GM18520 (cell line): ENCODE data around the gene DYRK3.

ENCODE experiments used
- ATAC-seq: cut with Tn5 transposase; IDR thresholded peaks from one replicate; pipeline ENCODE4 v1.9.1; 2021; ENCODE audit not compliant: unreplicated experiment

The DYRK3 gene

DNA sequence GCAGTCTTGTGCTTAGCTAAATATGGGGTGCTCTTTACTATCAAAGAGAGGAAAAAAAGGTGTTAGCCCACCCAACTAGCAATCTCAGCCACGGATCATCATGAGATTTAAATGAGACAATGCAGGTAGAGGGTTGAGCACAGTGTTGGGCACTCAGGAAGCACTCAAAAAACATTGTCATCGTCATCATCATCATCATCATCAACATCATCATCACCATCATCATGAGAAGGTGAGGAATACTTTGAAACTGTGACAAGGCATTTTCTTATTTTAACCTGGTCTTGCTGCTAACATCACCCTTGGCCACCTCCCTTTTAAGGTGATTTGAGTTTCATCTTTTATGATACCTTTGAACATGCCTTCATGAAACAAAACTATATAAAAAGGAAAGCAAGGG lies 46.0 kb downstream of the DYRK3 start:
- no peak for ATAC-seq

DNA sequence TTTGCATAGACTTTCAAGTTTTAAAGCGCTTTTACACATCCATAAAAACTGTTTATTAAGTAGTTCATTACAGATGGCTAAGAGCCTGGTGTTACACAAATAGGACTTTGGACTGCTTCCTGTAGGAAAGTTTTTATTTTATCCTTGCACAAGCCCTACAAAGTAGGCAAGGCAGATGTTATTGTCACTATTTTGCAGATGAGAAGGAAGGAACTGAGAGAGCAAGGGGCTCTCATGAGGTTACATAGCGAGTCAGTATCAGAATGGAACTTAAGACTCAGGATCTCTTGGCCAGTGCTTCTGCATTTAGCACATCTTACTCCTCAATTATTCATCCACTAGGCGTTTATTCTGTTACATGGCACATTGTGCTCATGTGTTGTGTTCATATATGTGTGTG lies 46.8 kb downstream of the DYRK3 start:
- no peak for ATAC-seq

DNA sequence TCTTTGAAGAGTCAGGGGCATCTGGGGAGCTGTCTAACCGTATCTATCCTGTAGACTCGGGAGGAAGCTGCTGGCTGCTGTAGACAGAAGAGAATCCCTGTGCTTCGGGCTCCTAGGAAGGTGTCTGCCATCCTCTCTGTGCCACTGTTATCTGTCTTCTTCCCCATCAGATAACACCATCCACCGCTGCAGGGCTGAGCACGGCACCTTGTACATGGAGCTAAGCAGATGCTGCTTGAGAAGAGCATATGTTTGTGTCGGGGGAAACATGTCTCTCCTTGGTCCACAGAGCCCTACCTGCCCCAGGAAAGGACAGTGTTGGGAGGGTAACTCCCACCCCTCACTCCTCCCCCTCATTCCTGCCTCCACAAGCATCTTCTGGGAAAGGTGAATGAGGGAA lies 48.0 kb downstream of the DYRK3 start:
- ATAC-seq, result no peak

DNA sequence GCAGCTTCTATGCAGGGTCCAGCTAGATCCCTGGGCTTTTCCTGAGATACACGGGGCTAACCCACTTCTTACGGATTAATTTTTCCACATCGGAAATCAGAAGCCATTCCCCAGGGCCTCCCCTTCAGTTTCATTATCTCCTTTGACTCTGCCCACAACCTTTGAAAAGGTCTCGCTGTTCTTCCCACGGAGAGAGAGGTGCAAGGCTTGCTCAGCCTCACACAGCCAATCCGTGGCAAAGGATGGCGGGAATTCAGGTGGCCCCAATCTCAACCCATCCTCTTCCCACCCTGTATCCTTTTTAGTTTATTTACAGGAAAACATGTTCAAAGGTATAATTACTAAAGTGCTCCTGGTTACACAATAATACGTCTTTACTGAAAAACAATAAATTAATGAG lies 48.7 kb downstream of the DYRK3 start:
- ATAC-seq, result no peak

DNA sequence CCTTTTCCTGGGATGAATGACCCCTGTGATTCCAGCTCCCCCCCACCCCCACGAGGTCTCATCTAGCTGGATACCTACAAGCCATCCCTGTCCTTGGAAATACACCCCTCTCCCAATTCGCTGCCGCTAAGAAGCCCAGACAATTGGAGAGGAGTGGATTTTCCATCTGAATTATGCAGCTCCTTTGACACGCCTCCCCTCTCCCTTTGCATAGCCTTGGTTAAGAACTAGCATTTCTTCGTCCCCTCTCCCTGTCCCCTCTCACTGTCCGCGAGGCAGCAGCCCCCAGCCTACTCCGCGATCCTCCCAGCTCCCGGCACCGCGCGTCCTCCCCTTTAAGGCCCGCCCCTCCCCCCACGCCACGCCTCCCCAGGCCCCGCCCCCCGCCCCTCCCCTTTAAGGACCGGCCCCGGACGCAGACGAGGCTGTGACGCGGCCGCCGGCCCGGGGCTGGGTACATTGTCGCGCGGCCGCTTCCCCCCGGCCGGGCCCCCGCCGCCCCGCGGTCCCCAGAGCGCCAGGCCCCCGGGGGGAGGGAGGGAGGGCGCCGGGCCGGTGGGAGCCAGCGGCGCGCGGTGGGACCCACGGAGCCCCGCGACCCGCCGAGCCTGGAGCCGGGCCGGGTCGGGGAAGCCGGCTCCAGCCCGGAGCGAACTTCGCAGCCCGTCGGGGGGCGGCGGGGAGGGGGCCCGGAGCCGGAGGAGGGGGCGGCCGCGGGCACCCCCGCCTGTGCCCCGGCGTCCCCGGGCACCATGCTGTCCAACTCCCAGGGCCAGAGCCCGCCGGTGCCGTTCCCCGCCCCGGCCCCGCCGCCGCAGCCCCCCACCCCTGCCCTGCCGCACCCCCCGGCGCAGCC lies 49.4 kb downstream of the DYRK3 start, which contains the start of gene MAPKAPK2:
Gene MAPKAPK2 (plus strand): TSS at position 428 of the 856 bp plus-strand sequence. CDS start 325 bp downstream, at position 753.
- ATAC-seq, result no peak

DNA sequence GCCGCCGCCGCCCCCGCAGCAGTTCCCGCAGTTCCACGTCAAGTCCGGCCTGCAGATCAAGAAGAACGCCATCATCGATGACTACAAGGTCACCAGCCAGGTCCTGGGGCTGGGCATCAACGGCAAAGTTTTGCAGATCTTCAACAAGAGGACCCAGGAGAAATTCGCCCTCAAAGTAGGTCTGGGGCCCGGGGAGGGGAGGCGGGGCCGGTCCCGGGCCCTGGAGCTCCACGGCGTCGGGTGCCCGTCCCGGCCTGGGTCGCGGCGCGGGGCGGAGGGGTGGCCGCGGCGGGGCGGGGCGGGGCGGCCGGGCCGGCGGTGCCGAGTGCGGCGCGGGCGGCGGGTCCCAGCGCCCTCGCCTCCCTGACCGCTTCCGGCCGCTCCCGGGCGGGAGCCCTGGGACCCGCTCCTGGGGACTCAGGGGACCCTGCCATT lies 50.0 kb downstream of the DYRK3 start:
- no peak for ATAC-seq

DNA sequence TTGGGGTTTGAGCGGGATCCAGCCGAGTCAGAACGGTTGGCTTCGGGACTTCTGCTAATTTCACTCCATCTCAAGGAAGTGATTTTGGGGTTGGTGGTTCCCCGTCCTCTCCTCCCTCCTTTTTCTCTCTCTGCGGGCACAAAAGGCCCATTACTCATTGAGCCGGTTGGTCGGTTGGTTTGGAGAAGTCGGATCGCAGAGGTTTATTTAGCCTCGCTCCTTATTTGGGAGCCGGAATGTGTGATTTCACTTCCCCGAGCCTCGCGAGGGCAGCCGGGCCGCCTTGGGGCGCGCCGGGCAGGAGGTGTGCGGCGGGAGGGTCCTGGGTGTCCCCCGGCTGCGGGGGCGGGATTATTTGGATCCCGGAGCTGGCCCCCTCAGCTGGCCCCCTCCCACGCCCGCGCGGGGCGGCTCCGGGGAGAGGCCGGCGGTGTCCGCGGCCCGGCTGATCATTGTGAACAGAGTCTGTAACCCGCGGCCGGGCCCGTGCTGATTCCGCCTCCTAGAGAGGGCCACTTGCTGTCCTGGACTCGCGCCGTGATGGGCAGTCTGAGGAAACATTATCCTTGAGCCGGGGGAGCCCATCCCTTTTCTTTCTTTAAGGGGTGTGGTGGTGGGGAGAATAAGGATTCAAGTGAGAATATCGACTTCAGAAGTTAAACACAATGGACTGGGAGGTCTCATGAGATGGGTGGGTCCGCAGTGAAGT lies 50.6 kb downstream of the DYRK3 start:
- no peak for ATAC-seq

DNA sequence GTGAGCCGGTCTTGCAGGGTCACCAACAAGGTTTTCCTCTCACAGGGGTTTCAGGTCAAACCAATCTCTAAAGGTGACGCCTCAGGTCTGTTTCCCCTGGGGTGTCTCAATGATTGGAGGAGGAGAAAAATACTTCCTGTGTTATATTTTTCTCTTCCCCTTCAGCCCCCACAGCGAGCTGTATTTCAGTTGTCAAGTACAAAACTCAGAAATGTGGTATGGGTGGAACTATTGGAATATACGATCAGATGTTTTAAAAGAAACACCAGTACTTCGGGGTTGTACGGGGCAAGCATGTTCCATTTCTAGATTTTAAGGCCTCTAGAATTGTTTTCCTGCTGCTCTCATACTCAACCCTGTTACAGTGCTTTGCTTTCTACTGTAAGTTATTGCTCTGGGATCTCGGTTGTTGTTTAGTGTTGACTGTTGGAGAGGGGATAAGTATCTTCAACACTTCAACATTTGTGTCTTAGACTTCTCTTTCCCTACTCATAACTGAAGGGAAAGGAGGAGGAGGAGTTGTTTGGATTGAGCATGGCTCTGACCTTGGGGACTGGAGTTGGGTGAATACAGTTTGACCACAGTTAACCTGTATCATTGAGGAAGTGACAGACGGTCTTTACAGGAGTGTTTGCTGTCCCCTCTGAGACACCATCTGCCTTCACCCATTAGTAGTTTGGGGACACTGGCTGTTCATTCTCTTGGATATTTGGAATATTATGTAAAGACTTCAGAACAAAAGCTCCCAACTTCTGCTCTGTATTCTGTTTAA lies 51.3 kb downstream of the DYRK3 start:
- no peak for ATAC-seq

DNA sequence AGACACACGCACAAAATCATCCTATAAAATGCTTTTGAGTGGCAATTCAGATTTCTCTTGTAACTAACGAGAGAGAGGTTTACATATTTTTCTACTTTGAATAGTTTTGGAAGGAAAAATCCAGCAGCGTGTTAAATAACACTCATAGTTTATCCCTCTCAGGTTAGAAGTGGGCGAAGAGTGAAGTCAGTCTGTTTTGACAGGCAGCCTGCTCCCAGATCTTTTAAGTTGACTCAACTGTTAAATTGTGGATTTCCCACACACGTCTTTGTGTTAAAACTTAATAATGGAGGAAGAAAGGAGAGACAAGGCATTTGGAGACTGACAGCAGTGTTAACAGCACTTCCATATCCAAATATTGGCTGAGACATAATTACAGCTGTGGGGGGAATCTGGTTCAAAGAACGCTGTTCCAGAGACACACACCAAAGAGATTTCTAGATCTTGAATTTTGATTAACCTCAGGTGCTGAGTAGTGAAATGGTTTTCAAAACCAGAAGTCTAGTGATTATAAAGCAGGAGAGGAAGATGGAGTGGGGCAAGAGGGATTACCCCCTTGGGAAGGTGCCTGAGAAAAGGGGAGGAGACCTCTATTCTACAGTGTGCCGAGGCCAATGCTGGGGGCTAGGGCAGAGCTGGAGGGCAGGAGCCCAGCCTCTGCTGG lies 52.0 kb downstream of the DYRK3 start:
- no peak for ATAC-seq

DNA sequence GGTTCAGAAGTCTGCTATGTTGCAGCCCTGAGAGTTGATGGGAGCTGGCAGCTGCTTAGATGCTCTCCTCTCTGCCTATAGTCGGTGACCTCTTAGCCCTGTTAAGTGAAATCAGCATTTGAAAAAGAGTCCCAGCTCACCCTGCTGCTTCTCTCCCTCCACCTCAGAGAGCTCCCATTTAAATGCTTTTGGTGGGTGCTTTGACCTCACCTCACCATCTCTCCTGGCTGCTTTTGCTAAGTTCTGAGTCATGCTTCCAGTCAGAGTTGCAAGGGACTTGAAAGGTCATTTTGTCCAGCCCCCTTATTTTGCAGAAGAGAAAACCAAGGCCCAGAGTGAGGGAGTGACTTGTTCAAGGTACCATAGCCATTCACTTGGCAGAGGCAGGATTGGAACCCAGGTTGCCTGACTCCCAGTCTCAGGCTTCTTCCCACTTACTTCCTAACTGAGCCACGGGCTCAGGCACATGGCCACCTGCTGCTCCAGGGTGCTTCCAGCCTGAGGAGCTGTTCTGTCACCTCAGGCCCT lies 52.6 kb downstream of the DYRK3 start:
- no peak for ATAC-seq

DNA sequence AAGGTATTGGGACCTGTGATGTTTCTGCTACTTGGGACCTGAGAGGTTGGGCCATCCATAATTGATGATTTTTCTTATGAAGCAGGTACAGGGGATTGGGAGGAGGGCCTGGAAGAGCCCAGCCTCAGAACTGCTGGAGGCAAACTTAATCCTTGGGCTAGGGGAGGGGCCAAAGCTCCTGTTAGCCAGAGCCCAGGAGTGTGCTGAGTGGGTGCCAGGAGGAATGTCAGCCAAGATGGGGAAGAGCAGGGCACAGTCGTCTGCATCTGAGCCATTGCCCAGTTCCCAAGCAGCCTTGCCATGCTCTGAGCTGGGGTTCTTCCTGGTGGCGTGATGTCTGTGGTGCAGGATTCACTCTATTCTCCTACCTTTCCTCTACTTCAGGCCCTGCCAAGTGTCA lies 55.2 kb downstream of the DYRK3 start:
- ATAC-seq, result no peak

DNA sequence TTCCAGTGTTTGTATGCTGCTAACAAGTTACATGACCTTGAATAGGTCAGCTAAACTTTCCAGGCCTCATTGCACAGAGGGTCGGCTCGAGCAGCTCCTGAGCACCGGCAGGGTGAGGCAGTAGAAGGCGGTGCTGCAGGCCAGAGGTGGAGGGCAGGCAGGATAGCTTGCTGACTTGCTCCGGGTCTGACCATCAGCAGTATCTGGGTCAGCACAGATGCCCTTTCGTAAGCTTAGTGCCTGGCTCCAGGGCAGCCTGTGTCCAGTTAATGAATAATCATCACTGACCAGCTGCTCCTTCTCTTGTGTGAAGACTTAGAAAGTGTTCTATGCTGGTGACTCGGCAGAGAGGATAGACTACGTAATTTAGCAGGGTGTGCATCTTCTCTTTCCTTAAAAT lies 56.3 kb downstream of the DYRK3 start:
- ATAC-seq, result no peak

DNA sequence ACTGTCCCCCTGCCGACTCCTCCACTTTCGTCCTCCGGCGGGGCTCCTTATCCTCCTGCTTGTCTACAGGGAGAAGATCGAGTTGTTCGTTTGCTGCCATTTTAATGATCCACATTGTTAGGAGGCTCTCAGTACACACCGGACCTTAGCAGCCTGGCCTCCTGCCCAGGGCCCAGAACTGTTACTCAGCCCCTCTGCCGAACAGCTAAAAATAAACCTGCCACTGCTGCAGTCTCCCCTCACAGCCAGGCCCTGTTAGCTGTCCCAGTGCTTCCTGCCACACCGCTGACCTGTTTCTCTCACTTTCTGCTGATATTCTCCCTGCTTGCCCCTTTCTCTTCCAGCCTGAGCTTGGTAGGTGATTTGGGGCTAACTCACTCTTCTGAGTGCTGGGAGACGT lies 57.7 kb downstream of the DYRK3 start:
- no peak for ATAC-seq

DNA sequence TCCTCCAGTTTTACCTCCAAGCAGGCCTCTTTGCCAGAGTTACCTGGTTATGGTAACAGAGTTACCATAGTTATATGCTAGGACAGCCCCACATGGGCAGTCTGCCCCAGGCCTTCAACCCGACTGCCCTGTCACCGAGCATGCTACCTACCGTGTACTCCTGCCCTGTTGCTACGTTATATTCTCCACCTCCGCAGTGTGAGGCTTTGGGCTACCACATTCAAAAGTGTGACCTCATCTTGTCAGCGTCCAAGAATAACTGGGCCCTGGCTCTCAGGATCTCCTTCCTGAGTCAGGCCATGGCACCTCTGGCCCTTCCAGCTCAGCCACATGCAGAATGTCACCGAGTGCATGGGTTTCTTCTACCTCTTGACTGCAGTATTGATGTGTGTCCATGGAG lies 58.3 kb downstream of the DYRK3 start:
- no peak for ATAC-seq

DNA sequence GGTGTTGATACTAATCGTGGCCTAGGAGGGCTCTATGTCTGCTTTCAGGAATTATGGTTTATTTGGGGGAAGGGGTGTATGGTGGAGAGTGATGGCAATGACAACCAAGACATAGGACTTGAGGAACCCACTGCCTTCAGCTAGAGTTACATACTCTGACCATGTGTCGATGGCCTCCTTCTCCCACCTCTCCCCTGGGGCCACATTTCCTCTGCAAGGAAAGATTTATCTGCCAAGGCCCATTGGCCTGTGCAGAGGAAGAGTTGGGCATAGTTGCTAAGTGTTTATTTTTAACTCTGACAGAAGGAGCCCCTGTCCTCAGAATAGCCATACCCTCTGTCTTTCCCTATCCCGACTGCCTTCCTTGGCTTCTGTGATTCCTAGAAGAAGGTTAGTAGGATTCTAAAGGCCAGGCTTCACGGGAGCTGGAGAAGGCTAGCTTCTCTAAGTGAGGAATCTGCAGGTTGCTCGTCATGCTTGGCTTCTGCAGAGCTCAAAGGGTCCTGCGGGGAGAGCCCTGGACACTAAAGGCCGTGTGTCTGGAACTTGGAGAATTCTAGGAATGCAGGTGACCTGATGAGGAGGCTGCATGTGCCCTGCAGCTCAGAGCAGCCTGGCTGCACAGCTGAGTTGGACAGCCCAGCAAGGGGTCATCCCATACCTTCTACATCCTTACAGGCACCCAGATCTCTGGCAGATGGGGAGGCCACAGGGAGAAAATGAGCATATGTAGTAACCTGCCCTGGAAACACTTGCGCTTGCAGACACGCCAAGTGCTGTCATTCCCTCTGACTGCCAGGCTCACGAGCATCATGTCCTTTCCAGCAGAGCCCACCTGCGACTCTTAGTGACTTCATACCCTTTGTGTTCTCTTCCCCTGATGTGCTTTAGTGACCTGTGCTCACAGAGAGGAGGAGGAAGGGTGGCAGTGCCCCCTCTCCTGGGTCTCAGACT lies 59.1 kb downstream of the DYRK3 start:
- ATAC-seq, result no peak

DNA sequence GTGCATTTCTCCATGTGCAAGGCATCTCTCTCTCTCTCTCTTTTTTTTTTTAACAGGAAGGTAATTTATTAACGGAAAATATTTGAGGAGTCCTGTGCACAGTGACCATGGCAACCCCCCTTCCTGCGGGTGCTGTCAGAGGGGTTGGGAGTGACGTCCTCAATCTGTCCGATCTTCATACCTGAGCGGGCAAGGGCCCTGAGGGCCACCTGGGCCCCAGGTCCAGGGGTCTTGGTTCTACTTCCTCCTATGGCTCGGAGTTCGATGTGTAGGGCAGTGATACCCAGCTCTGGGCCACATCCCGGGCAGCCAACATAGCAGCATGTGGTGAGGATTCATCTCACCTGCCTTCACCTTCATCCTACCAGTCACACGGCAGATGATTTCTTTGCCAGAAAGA lies 60.4 kb downstream of the DYRK3 start:
- no peak for ATAC-seq

DNA sequence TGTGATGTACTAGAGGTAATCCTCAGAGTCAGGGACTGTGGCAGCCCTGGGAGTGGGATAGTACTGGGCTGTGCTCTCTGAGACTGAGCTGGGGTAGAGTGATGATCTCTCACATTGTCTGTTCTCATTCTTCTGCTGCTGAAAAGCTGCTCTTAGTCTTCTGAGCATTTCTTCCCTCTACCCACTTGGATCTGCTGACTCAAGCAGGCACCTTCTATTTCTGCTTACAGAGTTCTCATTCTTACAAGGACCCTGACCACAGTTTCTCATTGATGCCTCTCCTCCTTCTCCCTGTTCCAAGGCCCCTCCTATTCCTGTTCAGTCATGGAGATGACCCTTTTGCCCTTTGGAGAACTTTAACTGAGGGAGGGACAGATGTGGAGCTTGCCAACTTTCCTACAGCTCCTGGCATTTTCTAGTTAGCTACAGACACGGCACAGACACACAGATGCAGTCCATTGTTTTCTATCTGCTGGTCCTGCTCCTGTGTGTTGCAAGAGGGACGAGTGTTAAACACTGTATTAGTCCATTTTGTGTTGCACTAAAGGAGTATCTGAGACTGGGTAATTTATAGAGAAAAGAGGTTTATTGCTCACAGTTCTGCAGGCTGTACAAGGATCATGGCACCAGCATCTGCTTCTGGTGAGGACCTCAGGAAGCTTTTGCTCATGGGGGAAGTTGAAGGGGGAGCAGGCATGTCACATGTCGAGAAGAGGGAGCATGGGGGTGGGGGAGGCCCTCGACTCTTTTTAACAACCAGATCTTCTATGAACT lies 61.7 kb downstream of the DYRK3 start:
- ATAC-seq, result no peak

DNA sequence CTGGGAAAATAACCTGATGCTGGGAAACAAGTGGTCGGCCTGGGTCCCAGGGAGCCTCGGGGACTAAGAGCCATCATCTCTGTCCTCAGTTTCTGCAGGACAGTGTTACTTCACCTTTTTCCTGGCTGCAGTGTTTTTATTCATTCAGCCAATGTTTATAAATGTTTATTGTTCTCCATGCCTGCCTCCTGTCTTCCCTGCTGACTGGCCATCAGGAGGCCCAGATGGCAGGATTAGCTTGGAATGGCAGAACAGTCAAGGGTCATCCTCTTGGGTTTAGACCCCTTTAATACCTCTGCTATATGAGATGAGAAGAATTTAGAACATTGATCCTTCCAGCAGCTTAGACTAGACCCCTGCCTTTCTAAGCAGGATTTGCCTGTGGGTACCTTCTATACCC lies 62.7 kb downstream of the DYRK3 start:
- ATAC-seq, result no peak
